COLO668 (cell line): ENCODE measurements around the gene RPL37.
"Not testable (repeated sequence)": the region's sequence is repeated elsewhere in the genome, so short reads cannot be mapped to it uniquely, and the experiment has no call there.

Experiments
- DNase-seq: peaks from one replicate; lab custom pipeline; 2025; ENCODE audit not compliant: unreplicated experiment; lab: John Stamatoyannopoulos, UW

The RPL37 gene

DNA sequence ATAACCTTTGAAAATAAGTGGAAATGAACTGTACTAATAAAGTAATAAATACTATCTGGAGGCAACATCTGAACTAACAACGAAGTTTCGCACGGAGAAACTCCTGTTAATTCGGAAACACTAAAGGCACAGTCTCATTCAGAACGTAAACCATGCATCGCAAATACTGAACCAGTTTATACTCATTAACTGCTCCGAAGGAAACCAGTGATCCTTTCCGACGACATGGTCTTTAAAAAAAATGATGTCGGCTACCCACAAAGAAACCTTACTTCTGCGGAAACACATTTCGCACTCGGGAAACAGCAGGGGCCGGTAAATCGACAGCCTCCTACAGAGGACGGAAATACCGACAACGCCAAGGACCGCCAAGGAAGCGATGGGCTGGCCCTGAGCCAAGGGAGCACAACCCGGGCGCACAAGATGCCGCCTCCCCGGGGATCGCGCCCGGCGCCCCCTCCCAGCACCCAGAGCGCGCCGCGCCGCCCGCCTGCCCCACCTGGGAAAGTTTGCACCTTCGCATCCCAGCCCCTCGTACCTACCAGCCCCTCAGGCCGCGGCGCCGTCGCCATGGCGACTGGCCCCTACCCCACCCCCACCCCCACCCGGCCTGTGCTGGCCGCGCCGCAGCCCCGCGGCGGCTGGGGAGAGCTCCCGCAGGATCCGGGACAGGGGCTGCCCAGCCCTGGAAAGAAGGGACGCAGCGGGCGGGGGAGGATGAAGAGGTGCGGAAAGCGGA, 37.6 kb downstream of the RPL37 start:
- peak; percentile 84 for DNase-seq

DNA sequence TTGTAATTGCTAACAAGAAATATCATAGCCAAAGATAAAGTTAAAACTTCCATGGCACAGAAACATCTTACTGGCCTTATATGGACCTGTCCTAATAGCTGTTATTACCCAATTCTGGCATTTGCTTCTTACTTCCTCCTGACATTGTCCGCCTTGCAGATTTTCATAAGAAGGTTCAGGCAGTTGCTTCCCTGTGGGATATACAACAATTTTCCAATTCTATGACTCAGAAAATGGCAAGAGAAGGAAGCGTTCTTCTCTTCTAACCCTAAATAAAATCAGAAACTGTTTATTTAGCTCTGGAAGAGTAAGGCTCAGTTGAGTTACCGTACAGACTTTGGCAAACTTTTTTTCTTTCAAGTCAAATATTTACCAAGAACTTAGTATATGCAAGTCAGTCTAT, 38.5 kb downstream of the RPL37 start:
- no peak for DNase-seq

GRCh38 chr5:40794877-40795276, 40.1 kb downstream of the RPL37 start:
- not testable (repeated sequence) for DNase-seq

DNA sequence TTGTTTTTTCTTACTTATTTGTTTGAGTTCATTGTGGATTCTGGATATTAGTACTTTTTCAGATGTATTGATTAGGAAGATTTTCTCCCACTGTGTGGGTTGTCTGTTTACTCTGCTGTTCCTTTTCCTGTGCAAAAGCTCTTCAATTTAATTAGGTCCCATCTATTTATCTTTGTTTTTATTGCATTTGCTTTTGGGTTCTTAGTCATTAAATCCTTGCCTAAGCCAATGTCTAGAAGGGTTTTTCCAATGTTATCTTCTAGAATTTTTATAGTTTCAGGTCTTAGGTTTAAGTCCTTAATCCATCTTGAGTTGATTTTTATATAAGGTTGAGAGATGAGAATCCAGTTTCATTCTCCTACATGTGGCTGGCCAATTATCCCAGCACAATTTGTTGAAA, 40.7 kb downstream of the RPL37 start:
- DNase-seq, result not testable (repeated sequence)

DNA sequence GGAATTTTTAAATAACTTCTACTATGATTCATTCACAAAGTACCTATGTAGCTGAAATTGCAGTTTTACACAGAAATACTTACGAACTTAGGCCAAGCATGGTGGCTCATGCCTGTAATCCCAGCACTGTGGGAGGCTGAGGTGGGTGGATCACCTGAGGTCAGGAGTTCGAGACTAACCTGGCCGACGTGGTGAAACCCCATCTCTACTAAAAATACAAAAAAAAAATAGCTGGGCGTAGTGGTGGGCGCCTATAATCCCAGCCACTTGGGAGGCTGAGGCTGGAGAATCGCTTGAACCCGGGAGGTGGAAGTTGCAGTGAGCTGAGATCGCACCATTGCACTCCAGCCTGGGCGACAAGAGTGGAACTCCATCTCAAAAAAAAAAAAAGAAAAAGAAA, 42.3 kb downstream of the RPL37 start:
- not testable (repeated sequence) for DNase-seq

- no peak for DNase-seq
These were observed 43.3 kb downstream of the RPL37 start for GRCh38 chr5:40791715-40792139.

DNA sequence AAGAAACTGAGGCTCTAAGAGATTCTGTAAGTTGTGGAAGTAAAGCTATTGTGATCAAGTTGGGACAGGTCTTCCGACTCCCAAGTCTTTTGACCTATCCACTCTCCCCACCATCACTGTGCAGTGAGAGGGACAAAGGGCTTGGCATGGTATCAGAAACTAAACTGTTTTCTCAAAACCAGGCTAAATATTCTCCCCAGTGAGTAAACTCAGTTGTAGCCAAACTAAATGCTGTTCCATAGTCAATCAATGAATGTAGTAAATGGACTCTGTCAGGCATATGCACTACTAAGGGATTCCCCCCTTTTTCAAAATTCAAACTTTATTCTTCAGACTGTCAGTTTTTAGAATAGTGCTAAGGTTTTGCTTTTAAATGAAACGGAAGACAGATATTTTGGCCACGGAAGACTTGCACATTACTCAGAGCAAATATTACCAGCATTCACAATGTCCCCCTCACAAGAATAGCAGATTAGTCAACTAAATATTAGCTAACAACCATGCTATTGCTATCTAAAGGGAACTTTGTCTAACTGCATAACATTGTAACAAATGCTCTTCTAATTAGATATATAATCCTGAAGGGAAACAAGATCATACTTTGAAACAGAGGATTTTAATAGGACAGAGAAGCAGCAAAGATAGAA, 44.0 kb downstream of the RPL37 start:
- DNase-seq, result no peak

- not testable (repeated sequence) for DNase-seq
These were observed 46.1 kb downstream of the RPL37 start for GRCh38 chr5:40788941-40789340.

DNA sequence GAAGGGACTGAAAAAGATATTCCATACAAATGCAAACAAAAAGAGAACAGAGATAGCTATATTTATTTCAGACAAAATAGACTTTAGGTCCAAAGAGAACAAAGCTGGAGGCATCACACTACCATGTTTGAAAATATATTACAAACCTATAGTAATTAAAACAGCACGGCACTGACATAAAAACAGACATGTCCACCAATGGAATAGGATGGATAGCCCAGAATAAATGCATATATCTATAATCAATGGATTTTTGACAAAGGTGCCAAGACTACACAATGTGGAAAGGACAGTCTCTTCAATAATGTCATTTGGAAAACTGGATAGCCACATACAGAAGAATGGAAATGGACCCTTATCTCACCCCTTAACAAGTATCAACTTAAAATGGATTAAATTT, 47.0 kb downstream of the RPL37 start:
- DNase-seq, result no peak

- DNase-seq, result not testable (repeated sequence)
These were observed 48.4 kb downstream of the RPL37 start for GRCh38 chr5:40786664-40787063.

DNA sequence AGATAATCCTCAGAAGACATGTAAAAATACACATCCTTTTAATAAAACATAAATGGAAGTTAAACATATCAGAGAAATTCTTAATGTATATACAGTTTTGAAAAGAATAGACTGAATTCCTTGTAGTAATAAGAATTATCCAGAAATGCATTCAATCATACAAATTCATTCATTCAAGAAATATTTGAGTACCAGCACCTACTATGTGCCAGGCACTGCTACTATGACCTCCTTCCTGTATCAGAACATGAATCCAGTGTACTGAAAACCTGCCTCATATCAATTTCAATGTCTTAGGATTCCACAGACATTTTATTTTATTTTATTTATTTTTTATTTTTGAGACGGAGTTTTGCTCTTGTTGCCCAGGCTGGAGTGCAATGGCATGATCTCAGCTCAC, 50.1 kb downstream of the RPL37 start:
- no peak for DNase-seq

DNA sequence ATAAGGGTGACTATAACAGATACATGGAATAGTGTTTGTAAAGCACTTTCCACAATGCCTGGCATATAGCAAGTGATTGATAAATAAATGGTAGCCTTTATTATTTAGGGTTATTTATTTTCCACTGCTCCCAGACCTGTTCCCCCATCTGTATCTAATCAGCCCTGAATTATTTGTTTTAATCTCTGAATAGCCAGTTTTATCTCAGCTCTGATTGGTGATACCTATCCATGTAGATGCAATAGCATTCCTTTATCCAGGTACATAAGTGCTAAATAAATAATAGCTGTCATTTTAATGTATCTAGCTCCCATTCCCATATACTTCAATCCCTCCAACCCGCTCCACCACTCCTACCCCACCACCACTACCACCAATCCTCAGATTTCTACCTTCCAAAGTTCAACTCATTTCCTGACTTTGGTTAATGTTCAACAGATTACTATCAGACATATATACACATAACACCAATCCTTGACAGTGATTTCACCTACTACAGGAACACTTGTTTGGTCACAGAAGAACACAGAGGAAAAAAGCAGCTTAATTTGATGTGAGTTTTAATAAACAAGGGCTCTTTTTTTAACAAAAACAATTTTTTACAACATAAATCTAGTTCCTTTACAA, 50.9 kb downstream of the RPL37 start:
- peak; percentile 9 for DNase-seq

DNA sequence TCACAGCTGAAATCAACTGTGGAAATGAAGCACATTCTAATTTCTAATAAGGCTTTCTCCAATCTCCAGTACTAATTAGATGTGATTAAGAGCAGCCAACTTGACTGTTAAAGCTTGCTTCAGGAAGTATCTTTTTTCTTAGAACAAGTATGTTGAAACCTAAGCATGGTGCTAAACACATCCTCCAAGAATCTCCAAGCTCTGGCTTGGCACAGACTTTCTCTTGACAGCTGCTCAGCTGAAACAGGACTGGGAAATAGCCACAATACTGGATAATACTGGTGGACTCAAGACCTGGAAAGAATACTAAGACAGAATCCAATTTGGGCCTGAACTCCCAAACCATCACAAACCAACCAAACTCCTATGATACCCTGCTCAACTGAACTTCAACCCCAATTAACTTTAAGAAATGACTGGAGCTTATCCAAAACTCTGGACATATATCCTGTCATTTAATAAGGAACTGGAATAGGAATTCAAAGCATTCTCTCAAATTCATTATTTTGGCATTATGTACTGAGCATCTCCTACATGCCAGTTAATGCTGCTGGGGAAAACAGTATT, 53.1 kb downstream of the RPL37 start:
- DNase-seq, result no peak

GRCh38 chr5:40780858-40781257, 54.2 kb downstream of the RPL37 start:
- DNase-seq, result no peak

DNA sequence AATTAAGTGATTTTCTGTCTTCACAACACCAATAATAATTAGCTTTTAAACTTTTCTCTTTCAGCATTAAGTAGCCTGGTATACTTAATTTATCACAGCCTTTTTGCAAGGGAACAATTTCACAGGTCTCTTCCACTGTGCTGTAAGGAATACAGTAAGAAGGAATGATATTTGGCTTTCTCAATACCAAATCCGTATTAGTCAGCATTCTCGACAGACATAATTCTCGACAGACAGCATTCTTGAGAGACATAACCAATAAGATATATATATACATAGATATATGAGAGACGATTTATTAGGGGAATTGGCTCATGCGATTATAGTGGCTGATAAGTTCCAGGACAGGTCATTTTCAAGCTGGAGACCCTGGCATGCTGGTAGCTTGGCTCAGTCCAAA, 54.8 kb downstream of the RPL37 start:
- no peak for DNase-seq

DNA sequence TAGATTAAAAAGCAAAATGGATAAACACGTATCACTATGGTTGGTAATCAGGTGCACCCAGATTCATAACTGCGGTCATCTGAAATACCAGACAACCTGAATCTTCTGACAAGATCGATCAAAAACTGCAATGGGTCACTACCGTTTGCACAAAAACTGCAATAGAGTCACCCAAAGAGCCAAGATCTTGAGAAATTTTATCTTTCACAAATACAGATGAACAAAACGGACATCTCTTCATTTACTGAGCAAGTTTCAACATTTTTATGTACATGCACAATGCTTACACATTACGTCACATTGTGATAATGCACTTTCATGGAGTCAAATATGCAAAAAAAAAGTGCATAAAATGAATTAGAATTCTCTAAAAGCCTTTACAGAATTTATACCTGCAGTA, 55.5 kb downstream of the RPL37 start:
- no peak for DNase-seq

GRCh38 chr5:40778133-40778532, 56.9 kb downstream of the RPL37 start:
- no peak for DNase-seq

GRCh38 chr5:40776658-40776977, 58.4 kb downstream of the RPL37 start:
- DNase-seq, result no peak

DNA sequence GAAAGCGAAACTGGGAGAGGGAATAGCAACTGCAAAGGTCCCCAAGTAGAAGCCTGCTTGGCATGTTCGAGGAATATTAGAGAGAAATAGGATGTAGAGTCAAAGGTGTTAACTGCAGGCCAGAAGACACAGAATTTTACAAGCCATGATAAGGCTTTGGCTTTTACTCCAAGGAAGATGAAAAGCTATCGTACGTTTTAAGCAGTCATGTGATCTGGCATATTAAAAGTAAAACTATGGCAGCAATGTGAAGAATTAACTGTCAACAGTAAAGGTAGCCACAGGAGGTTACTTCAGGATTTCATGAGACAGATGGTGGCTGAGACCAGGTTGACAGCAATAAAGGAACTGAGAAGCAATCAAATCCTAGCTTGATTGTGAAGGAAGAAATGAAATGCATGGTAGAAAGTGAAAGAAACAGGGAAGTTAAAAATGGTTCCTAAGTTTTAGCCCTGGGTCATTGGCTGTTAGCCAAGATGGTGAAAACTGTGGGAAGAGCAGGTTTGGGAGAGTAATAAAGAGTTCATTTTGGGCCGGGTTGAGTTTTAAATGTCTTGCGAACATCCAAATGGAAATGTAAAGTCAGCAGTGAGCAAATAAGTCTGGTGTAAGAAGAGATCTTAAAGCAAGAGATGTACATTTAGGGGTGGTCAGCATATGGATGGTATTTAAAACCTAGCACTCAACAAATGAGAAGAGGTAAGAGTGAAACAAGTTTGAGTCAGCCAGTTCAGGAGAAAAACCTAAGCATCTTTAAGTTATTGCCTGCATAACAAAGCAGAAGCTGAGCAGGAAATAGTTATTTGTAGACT, 59.0 kb downstream of the RPL37 start:
- DNase-seq, result no peak
